Naive thymus-derived CD4-positive, alpha-beta T cell (primary cell): Measurements from ENCODE around the gene GRB10. TPM values are rescaled to one million over a fixed set of nuclear protein-coding genes. Genes with fewer than 3 reads are reported as not detected.

ENCODE experiments used
- ATAC-seq: fragments of 150-1000 bp; cut with Tn5 transposase; 2 replicates; pipeline ENCODE4 v1.10.0; 2021; ENCODE audit warnings: mild to moderate bottlenecking, moderate library complexity
- CTCF ChIA-PET: fragments of 350-600 bp; sonication (Branson Sonifier 250); formaldehyde crosslinking; loops from one replicate; lab custom pipeline; 2021; ENCODE audit warnings: antibody characterized with exemption; lab: Charles Lee
- POLR2A ChIA-PET: fragments of 350-600 bp; sonication (Branson Sonifier 250); formaldehyde crosslinking; loops from one replicate; lab custom pipeline; 2021; ENCODE audit warnings: antibody characterized with exemption, inconsistent platforms; lab: Charles Lee
- DNase-seq, 9 donors: peaks; one replicate each; pipeline versions ENCODE4 v3.0.0 to v3.0.0-alpha.2; 2020 to 2022; ENCODE audit warnings: mixed read lengths in 1 of 9
- H3K27ac ChIP-seq: one replicate; pipeline ENCODE4 v1.7.0; 2013; ENCODE audit warnings: mild to moderate bottlenecking, low read depth, low read length, moderate library complexity
- H3K27me3 ChIP-seq, 2 donors: one replicate each; pipeline ENCODE4 v1.7.0; 2013; ENCODE audit warnings: low read length in 2 of 2, mild to moderate bottlenecking in 2 of 2, moderate library complexity in 2 of 2; ENCODE audit not compliant: control insufficient read depth in 2 of 2, insufficient read depth in 2 of 2
- H3K36me3 ChIP-seq, 3 experiments: 1 replicate in 2 of 3; 2 replicates in 1 of 3; pipeline ENCODE4 v1.7.0; 2013; ENCODE audit warnings: low read length in 3 of 3, mild to moderate bottlenecking in 3 of 3, moderate library complexity in 1 of 3; ENCODE audit not compliant: insufficient read depth in 3 of 3, control insufficient read depth in 2 of 3
- H3K4me1 ChIP-seq, 2 donors: one replicate each; pipeline ENCODE4 v1.7.0; 2013; ENCODE audit warnings: low read length in 2 of 2, mild to moderate bottlenecking in 2 of 2, moderate library complexity in 1 of 2; ENCODE audit not compliant: control insufficient read depth in 2 of 2, insufficient read depth in 2 of 2
- H3K4me3 ChIP-seq: 2 replicates; pipeline ENCODE4 v1.7.0; 2013; ENCODE audit warnings: mild to moderate bottlenecking, low read length
- H3K9me3 ChIP-seq, 3 experiments: 1 replicate in 2 of 3; 2 replicates in 1 of 3; pipeline ENCODE4 v1.7.0; 2013; ENCODE audit warnings: low read length in 3 of 3; ENCODE audit not compliant: control insufficient read depth in 2 of 3
- H3K27ac Mint-ChIP-seq, 9 donors: one replicate each; pipeline ENCODE4 v1.8.0; 2020 to 2022; ENCODE audit warnings: mixed read lengths in 9 of 9, mild to moderate bottlenecking in 8 of 9, moderate library complexity in 5 of 9, inconsistent platforms in 2 of 9
- H3K27me3 Mint-ChIP-seq, 5 donors: one replicate each; pipeline ENCODE4 v1.8.0; 2021 to 2022; ENCODE audit warnings: mixed read lengths in 5 of 5, mild to moderate bottlenecking in 1 of 5
- H3K36me3 Mint-ChIP-seq, 5 donors: one replicate each; pipeline ENCODE4 v1.8.0; 2020 to 2022; ENCODE audit warnings: mixed read lengths in 5 of 5, mild to moderate bottlenecking in 3 of 5, inconsistent platforms in 1 of 5
- H3K4me1 Mint-ChIP-seq, 7 donors: one replicate each; pipeline ENCODE4 v1.8.0; 2020 to 2022; ENCODE audit warnings: mixed read lengths in 7 of 7, mild to moderate bottlenecking in 3 of 7, inconsistent platforms in 1 of 7
- H3K4me3 Mint-ChIP-seq, 10 donors: one replicate each; pipeline ENCODE4 v1.8.0; 2020 to 2022; ENCODE audit warnings: mild to moderate bottlenecking in 10 of 10, mixed read lengths in 10 of 10, moderate library complexity in 6 of 10, inconsistent platforms in 2 of 10
- H3K9me3 Mint-ChIP-seq, 11 donors: one replicate each; pipeline ENCODE4 v1.8.0; 2020 to 2022; ENCODE audit warnings: mixed read lengths in 11 of 11, mild to moderate bottlenecking in 4 of 11, inconsistent platforms in 1 of 11, moderate library complexity in 1 of 11
- intact Hi-C, 2 donors: fragments of 100-400 bp; cut with micrococcal nuclease; formaldehyde crosslinking; loops; one replicate each; pipeline ENCODE4 v1.15.1; 2023
- polyA plus RNA-seq, 2 donors: library from polyadenylated mRNA; unstranded; fragments of 300-500 nt; fragmentation: Illumina TruSeq; gene quantifications; one replicate each; pipeline ENCODE4 v1.2.3, GENCODE V29; 2021
- total RNA-seq, 6 experiments: library from RNA in 5 of 6; stranded (reverse) in 5 of 6; gene quantifications; 1 replicate in 5 of 6; 2 replicates in 1 of 6; pipeline ENCODE4 v1.2.3 and lab custom pipeline; 2021 to 2026

Gene GRB10
- total and polyA plus RNA-seq, 7 experiments from 2014 or later, result 2.6 to 10.6 (median 6.2) TPM

GRCh38 chr7:50682079-50682478, 100.6 kb downstream of the GRB10 start:
- no peaks in the 10 kb centered on the region for H3K27me3 ChIP-seq
- Mint-ChIP-seq H3K4me3 (no peak overlapping the region), H3K9me3 (no peaks in the 10 kb centered on the region), H3K27ac (no peak overlapping the region), H3K36me3 (peaks cover 0 to 4% (median 0%) of the 10 kb centered on the region in 5 donors), H3K4me1 (peaks cover 0 to 5% (median 0%) of the 10 kb centered on the region in 7 donors), H3K27me3 (peaks cover 0 to 21% (median 0%) of the 10 kb centered on the region in 5 donors)
- no peak overlapping the region for H3K4me3 ChIP-seq
- POLR2A ChIA-PET, result no interaction called here
- H3K27ac ChIP-seq, result no peak overlapping the region
- intact Hi-C loops, result no loop called here
- H3K36me3 ChIP-seq, result no peaks in the 10 kb centered on the region
- CTCF ChIA-PET, result interaction anchor here (1.2 kb wide), 1 partner anchor 16 kb away, joined by 3 read pairs; no protein-coding TSS in a partner anchor
- H3K4me1 ChIP-seq, result no peaks in the 10 kb centered on the region
- H3K9me3 ChIP-seq, result no peaks in the 10 kb centered on the region
- ATAC-seq (no peak), DNase-seq (no peak)

- Mint-ChIP-seq H3K36me3 (peaks cover 0 to 4% (median 0%) of the 10 kb centered on the region in 5 donors), H3K9me3 (no peaks in the 10 kb centered on the region), H3K4me1 (peaks cover 0 to 5% (median 0%) of the 10 kb centered on the region in 7 donors), H3K27ac (no peak overlapping the region), H3K27me3 (peaks cover 0 to 22% (median 0%) of the 10 kb centered on the region in 5 donors), H3K4me3 (no peak overlapping the region)
- Histone ChIP-seq H3K36me3 (no peaks in the 10 kb centered on the region), H3K9me3 (no peaks in the 10 kb centered on the region), H3K27ac (no peak overlapping the region), H3K27me3 (no peaks in the 10 kb centered on the region), H3K4me1 (no peaks in the 10 kb centered on the region), H3K4me3 (no peak overlapping the region)
- DNase-seq (no peak), ATAC-seq (no peak)
- intact Hi-C loops, result no loop called here
- ChIA-PET CTCF (interaction anchor here (0.7 to 4.8 kb wide), 4 partner anchors 16 to 589 kb away, joined by 3 to 36 read pairs (median 4); no protein-coding TSS in a partner anchor), POLR2A (no interaction called here)
Measured at GRCh38 chr7:50681432-50682045, 101.2 kb downstream of the GRB10 start.

GRCh38 chr7:50679218-50680007, 103.3 kb downstream of the GRB10 start:
- Mint-ChIP-seq H3K9me3 (no peaks in the 10 kb centered on the region), H3K27ac (no peak overlapping the region), H3K4me1 (peaks cover 0 to 5% (median 0%) of the 10 kb centered on the region in 7 donors), H3K36me3 (no peaks in the 10 kb centered on the region), H3K27me3 (peaks cover 0 to 22% (median 0%) of the 10 kb centered on the region in 5 donors), H3K4me3 (no peak overlapping the region)
- Histone ChIP-seq H3K36me3 (no peaks in the 10 kb centered on the region), H3K4me3 (no peak overlapping the region), H3K9me3 (no peaks in the 10 kb centered on the region), H3K4me1 (no peaks in the 10 kb centered on the region), H3K27ac (no peak overlapping the region), H3K27me3 (no peaks in the 10 kb centered on the region)
- CTCF ChIA-PET, result interaction anchor here (0.7 to 4.9 kb wide), 9 partner anchors 12 to 588 kb away, joined by 3 to 36 read pairs (median 4); partner anchors contain the start of gene ZPBP
- POLR2A ChIA-PET, result no interaction called here
- DNase-seq (peak in 6 of 9 donors; percentile 27 to 59 (median 54)), ATAC-seq (peak; percentile 73)
- intact Hi-C loops, result loop anchor here (1.0 to 5.0 kb wide), 13 partner anchors 65 to 587 kb away; no protein-coding TSS in a partner anchor

- H3K27me3 Mint-ChIP-seq, result peaks cover 0 to 22% (median 0%) of the 10 kb centered on the region in 5 donors
- H3K9me3 ChIP-seq, result no peaks in the 10 kb centered on the region
- H3K4me1 ChIP-seq, result no peaks in the 10 kb centered on the region
- H3K9me3 Mint-ChIP-seq, result peaks cover 0 to 2% (median 0%) of the 10 kb centered on the region in 11 donors
- no peaks in the 10 kb centered on the region for H3K36me3 ChIP-seq
- intact Hi-C loops, result loop anchor here (2.0 to 5.0 kb wide), 4 partner anchors 66 to 536 kb away; no protein-coding TSS in a partner anchor
- no peak overlapping the region for H3K4me3 Mint-ChIP-seq
- DNase-seq (no peak), ATAC-seq (no peak)
- H3K27ac Mint-ChIP-seq, result no peak overlapping the region
- H3K27ac ChIP-seq, result no peak overlapping the region
- H3K4me3 ChIP-seq, result no peak overlapping the region
- POLR2A ChIA-PET, result no interaction called here
- CTCF ChIA-PET, result interaction anchor here (0.9 to 4.9 kb wide), 9 partner anchors 11 to 587 kb away, joined by 3 to 36 read pairs (median 4); partner anchors contain the start of gene ZPBP
- H3K4me1 Mint-ChIP-seq, result peaks cover 0 to 5% (median 0%) of the 10 kb centered on the region in 7 donors
- H3K27me3 ChIP-seq, result no peaks in the 10 kb centered on the region
- H3K36me3 Mint-ChIP-seq, result peaks cover 0 to 3% (median 0%) of the 10 kb centered on the region in 5 donors
Measured at GRCh38 chr7:50678586-50678985, 104.1 kb downstream of the GRB10 start.

GRCh38 chr7:50677638-50677996, 105.1 kb downstream of the GRB10 start:
- peaks cover 0 to 5% (median 0%) of the 10 kb centered on the region in 7 donors for H3K4me1 Mint-ChIP-seq
- CTCF ChIA-PET, result interaction anchor here (1.1 to 4.9 kb wide), 4 partner anchors 45 to 584 kb away, joined by 4 to 36 read pairs (median 16); partner anchors contain the start of gene ZPBP

More at GRCh38 chr7:50677638-50677996, 105.1 kb downstream of the GRB10 start:
- Histone ChIP-seq H3K9me3 (no peaks in the 10 kb centered on the region), H3K4me1 (no peaks in the 10 kb centered on the region), H3K4me3 (no peak overlapping the region), H3K36me3 (no peaks in the 10 kb centered on the region), H3K27me3 (no peaks in the 10 kb centered on the region), H3K27ac (no peak overlapping the region)
- intact Hi-C loops, result loop anchor here (5.0 kb wide), 3 partner anchors 65 to 535 kb away; no protein-coding TSS in a partner anchor
- Mint-ChIP-seq H3K27me3 (peaks cover 0 to 19% (median 0%) of the 10 kb centered on the region in 5 donors), H3K4me3 (no peak overlapping the region), H3K36me3 (peaks cover 0 to 7% (median 0%) of the 10 kb centered on the region in 5 donors), H3K9me3 (peaks cover 0 to 2% (median 0%) of the 10 kb centered on the region in 11 donors), H3K27ac (no peak overlapping the region)
- no peak for ATAC-seq
- POLR2A ChIA-PET, result interaction anchor here (0.6 kb wide), 1 partner anchor 209 kb away, joined by 5 read pairs; no protein-coding TSS in a partner anchor
- no peak for DNase-seq
